CD4-positive, alpha-beta memory T cell (primary cell): ENCODE results near the gene NKX6-2. TPM values are rescaled to one million over a fixed set of nuclear protein-coding genes. Genes with fewer than 3 reads are reported as not detected.
A peak's percentile ranks its signal among the peaks of the same experiment; 100 is the strongest.
"Not testable (repeated sequence)": the region's sequence is repeated elsewhere in the genome, so short reads cannot be mapped to it uniquely, and the experiment has no call there.

ENCODE experiments used
- CTCF ChIA-PET: fragments of 350-600 bp; sonication (Branson Sonifier 250); formaldehyde crosslinking; loops from one replicate; lab custom pipeline; 2021; ENCODE audit warnings: inconsistent platforms; ENCODE audit not compliant: partially characterized antibody; lab: Charles Lee
- POLR2A ChIA-PET: fragments of 350-600 bp; sonication (Branson Sonifier 250); formaldehyde crosslinking; loops from one replicate; lab custom pipeline; 2021; ENCODE audit not compliant: partially characterized antibody; lab: Charles Lee
- DNase-seq, 5 donors: peaks; one replicate each; pipeline versions ENCODE4 v3.0.0 to v3.0.0-alpha.2; 2020 to 2022; ENCODE audit warnings: mixed read lengths in 1 of 5
- H3K27ac ChIP-seq: one replicate; pipeline ENCODE4 v1.7.0; 2013; ENCODE audit warnings: low read depth, low read length
- H3K27me3 ChIP-seq: 2 replicates; pipeline ENCODE4 v1.7.0; 2013; ENCODE audit warnings: mild to moderate bottlenecking, low read length, moderate library complexity; ENCODE audit not compliant: insufficient read depth
- H3K36me3 ChIP-seq: 2 replicates; pipeline ENCODE4 v1.7.0; 2013; ENCODE audit warnings: mild to moderate bottlenecking, low read length, moderate library complexity; ENCODE audit not compliant: insufficient read depth
- H3K4me1 ChIP-seq: 2 replicates; pipeline ENCODE4 v1.7.0; 2013; ENCODE audit warnings: mild to moderate bottlenecking, low read length, moderate library complexity; ENCODE audit not compliant: insufficient read depth
- H3K4me3 ChIP-seq, 2 donors: one replicate each; pipeline ENCODE4 v1.7.0; 2013; ENCODE audit warnings: low read length in 2 of 2, mild to moderate bottlenecking in 1 of 2
- H3K9me3 ChIP-seq, 2 donors: one replicate each; pipeline ENCODE4 v1.7.0; 2013; ENCODE audit warnings: low read length in 2 of 2, control low read depth in 1 of 2; ENCODE audit not compliant: control insufficient read depth in 1 of 2
- H3K27ac Mint-ChIP-seq, 7 donors: one replicate each; pipeline ENCODE4 v1.8.0; 2020 to 2021; ENCODE audit warnings: mixed read lengths in 7 of 7, mild to moderate bottlenecking in 6 of 7, inconsistent platforms in 3 of 7, moderate library complexity in 3 of 7
- H3K27me3 Mint-ChIP-seq, 2 donors: one replicate each; pipeline ENCODE4 v1.8.0; 2020 to 2021; ENCODE audit warnings: mixed read lengths in 2 of 2
- H3K36me3 Mint-ChIP-seq, 2 donors: one replicate each; pipeline ENCODE4 v1.8.0; 2020 to 2021; ENCODE audit warnings: mixed read lengths in 2 of 2, inconsistent platforms in 1 of 2, mild to moderate bottlenecking in 1 of 2
- H3K4me1 Mint-ChIP-seq, 4 donors: one replicate each; pipeline ENCODE4 v1.8.0; 2020 to 2021; ENCODE audit warnings: mixed read lengths in 4 of 4, mild to moderate bottlenecking in 1 of 4
- H3K4me3 Mint-ChIP-seq, 8 donors: one replicate each; pipeline ENCODE4 v1.8.0; 2020 to 2021; ENCODE audit warnings: mixed read lengths in 8 of 8, mild to moderate bottlenecking in 7 of 8, moderate library complexity in 6 of 8, inconsistent platforms in 3 of 8
- H3K9me3 Mint-ChIP-seq, 8 donors: one replicate each; pipeline ENCODE4 v1.8.0; 2020 to 2021; ENCODE audit warnings: mixed read lengths in 8 of 8, mild to moderate bottlenecking in 5 of 8, inconsistent platforms in 3 of 8, moderate library complexity in 1 of 8
- intact Hi-C: fragments of 100-400 bp; cut with micrococcal nuclease; formaldehyde crosslinking; loops from one replicate; pipeline ENCODE4 v1.15.1; 2023
- polyA plus RNA-seq, 2 donors: library from polyadenylated mRNA; unstranded; fragments of 300-500 nt; fragmentation: Illumina TruSeq; gene quantifications; one replicate each; pipeline ENCODE4 v1.2.3, GENCODE V29; 2021
- total RNA-seq, 2 experiments: library from RNA; stranded (reverse); gene quantifications; one replicate each; pipeline ENCODE4 v1.2.3, GENCODE V29; 2021

The NKX6-2 gene
- total and polyA plus RNA-seq, 4 experiments from 2014 or later, result 0.65 TPM; not detected in 3

DNA sequence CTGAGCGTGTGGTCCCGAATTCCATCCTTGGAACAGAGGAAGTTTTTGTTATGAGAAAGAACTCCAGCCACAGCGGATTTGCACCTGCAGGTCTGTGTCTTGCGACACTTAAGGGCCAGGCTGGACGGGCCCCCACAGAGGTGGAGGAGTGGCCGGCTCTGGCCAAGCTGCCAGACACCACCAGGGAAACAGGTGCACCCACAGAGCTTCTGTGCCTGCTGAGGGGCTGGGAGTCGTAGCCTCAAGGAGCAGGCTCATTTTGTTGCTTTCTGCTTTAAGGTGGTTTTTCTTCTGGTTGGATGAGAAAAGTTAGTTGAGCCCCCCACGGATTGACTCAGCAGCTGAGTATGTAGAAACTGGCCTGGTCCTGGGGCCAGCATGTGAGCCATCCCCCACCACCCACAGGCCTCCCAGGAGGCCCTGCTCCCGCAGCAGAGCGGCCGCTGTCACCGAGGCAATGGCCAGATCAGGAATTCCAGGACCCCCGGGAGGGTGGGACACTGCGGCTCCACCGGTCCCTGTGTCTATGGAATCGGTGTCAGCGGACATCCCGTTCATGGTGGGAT lies 41.9 kb downstream of the NKX6-2 start:
- CTCF ChIA-PET, result no interaction called here
- Mint-ChIP-seq H3K4me3 (no peak overlapping the region), H3K9me3 (no peaks in the 10 kb centered on the region), H3K4me1 (peaks cover 0 to 4% (median 0%) of the 10 kb centered on the region in 4 donors), H3K36me3 (peaks cover 4 to 10% of the 10 kb centered on the region in 2 donors), H3K27ac (no peak overlapping the region), H3K27me3 (no peaks in the 10 kb centered on the region)
- no peak overlapping the region for H3K27ac ChIP-seq
- H3K4me1 ChIP-seq, result no peaks in the 10 kb centered on the region
- no peak for DNase-seq
- POLR2A ChIA-PET, result no interaction called here
- intact Hi-C loops, result no loop called here
- no peaks in the 10 kb centered on the region for H3K36me3 ChIP-seq
- no peaks in the 10 kb centered on the region for H3K9me3 ChIP-seq
- H3K4me3 ChIP-seq, result no peak overlapping the region
- H3K27me3 ChIP-seq, result no peaks in the 10 kb centered on the region

DNA sequence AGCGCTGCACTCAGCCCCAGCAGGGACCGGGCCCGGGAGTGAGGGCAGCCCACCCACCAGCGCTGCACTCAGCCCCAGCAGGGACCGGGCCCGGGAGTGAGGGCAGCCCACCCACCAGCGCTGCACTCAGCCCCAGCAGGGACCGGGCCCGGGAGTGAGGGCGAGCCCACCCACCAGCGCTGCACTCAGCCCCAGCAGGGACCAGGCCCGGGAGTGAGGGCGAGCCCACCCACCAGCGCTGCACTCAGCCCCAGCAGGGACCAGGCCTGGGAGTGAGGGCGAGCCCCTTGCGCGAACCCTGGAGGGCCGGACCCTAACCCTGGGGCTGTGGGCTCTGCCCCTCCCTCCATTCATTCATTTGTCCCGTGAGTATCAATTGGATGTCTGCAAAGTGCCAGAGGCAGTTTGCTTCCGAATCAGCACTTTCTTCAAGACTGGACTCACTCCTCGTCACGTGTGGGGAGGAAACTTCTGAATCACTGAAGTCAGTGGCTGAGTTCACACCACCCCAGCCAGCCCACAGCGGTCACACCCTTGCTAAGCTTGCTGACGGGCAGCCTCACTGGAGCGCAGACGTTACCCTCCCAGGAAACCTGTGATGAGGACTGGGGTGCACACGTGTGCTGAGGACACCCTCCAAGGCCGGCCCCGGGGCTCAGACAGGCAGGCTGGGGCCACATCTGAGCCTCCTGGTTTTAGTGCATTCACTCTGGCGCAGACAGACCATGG lies 42.6 kb downstream of the NKX6-2 start:
- H3K36me3 Mint-ChIP-seq, H3K4me3 Mint-ChIP-seq, POLR2A ChIA-PET, H3K4me1 Mint-ChIP-seq, H3K4me3 ChIP-seq, intact Hi-C loops, CTCF ChIA-PET, H3K9me3 Mint-ChIP-seq, H3K27ac ChIP-seq, H3K36me3 ChIP-seq, H3K27ac Mint-ChIP-seq, H3K27me3 ChIP-seq, DNase-seq, H3K4me1 ChIP-seq, H3K9me3 ChIP-seq, H3K27me3 Mint-ChIP-seq: not testable (repeated sequence)

DNA sequence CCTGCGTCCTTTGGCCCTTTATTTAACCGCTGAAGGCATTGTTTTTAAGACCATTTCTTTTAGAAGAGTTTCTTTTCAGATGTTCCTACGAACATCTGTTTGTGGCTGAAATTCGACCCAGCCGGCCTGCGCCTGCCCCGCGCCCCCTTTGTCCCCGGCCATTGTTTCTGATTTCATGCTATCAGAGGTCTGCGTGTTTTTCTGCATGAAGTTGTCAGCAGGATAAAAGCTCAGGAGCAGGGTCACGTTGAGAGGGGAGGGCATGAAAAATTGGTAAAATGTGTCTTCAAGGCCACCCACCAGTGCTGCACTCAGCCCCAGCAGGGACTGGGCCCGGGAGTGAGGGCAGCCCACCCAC lies 43.1 kb downstream of the NKX6-2 start:
- H3K4me1 ChIP-seq, result no peaks in the 10 kb centered on the region
- Mint-ChIP-seq H3K36me3 (peaks cover 0 to 7% of the 10 kb centered on the region in 2 donors), H3K4me3 (no peak overlapping the region), H3K27me3 (no peaks in the 10 kb centered on the region), H3K4me1 (peaks cover 0 to 4% (median 0%) of the 10 kb centered on the region in 4 donors), H3K27ac (no peak overlapping the region), H3K9me3 (no peaks in the 10 kb centered on the region)
- intact Hi-C loops, result no loop called here
- H3K9me3 ChIP-seq, result no peaks in the 10 kb centered on the region
- H3K27ac ChIP-seq, result no peak overlapping the region
- ChIA-PET CTCF (no interaction called here), POLR2A (no interaction called here)
- no peak overlapping the region for H3K4me3 ChIP-seq
- DNase-seq, result no peak
- no peaks in the 10 kb centered on the region for H3K36me3 ChIP-seq
- H3K27me3 ChIP-seq, result no peaks in the 10 kb centered on the region

DNA sequence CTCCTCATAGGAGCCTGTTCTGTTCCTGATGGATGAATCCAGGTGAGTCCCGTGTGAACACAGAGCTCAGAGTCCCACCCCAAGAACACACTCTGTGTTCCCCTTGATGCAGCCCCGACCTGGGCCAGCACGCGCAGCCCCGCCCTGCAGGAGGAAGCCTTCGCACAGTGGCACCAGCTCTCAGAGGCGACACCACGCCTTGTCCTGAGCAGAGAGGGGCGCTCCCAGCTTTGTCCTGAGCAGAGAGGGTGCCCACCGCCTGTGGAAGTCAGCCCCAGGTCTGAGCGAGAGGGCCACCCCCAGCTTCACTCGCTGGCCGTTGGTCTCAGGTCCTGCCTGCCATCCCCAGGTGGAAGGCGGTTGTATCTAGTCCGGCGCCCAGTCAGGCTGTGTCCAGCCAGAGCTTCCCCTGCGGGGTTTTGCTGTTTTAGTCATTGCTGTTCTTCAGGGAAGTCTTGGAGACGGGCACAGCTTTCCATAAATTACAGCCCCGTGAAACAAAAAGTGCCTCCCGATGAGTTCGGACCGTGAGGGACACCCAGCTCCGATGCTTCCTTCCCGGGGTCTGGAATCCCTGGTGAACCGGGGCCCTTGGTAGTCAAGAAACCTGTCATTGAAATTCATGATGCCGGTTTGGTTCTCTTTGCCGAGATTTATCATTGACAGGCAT lies 43.6 kb downstream of the NKX6-2 start:
- intact Hi-C loops, result no loop called here
- POLR2A ChIA-PET, result no interaction called here
- CTCF ChIA-PET, result no interaction called here
- Mint-ChIP-seq H3K4me3 (no peak overlapping the region), H3K27ac (no peak overlapping the region), H3K27me3 (no peaks in the 10 kb centered on the region), H3K36me3 (peaks cover 0 to 7% of the 10 kb centered on the region in 2 donors), H3K4me1 (peaks cover 0 to 4% (median 0%) of the 10 kb centered on the region in 4 donors), H3K9me3 (no peaks in the 10 kb centered on the region)
- no peak overlapping the region for H3K27ac ChIP-seq
- H3K9me3 ChIP-seq, result no peaks in the 10 kb centered on the region
- no peaks in the 10 kb centered on the region for H3K27me3 ChIP-seq
- H3K4me1 ChIP-seq, result no peaks in the 10 kb centered on the region
- H3K36me3 ChIP-seq, result no peaks in the 10 kb centered on the region
- H3K4me3 ChIP-seq, result no peak overlapping the region
- no peak for DNase-seq

DNA sequence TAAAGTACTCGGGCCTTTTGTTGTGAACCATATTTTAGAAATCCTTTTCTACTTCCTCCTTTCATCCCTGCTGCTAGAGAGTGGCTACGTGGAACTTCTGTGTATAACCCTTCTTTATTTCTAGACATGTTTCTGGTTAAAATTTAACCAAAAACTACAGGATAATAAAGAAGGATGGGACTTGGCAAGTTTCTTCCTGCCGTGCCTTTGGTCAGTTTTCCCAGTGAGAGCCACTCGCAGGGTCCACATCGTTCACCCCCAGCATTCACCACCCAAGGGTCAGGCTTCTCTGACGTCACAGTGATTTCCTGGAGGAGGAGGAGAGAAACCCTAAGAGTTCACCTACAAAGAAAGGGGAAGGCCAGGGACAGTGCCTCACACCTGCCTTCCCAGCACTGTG lies 45.4 kb downstream of the NKX6-2 start:
- intact Hi-C loops, result no loop called here
- Histone ChIP-seq H3K27ac (no peak overlapping the region), H3K9me3 (no peaks in the 10 kb centered on the region), H3K4me1 (no peaks in the 10 kb centered on the region), H3K27me3 (no peaks in the 10 kb centered on the region), H3K36me3 (no peaks in the 10 kb centered on the region), H3K4me3 (no peak overlapping the region)
- peaks cover 0 to 7% of the 10 kb centered on the region in 2 donors for H3K36me3 Mint-ChIP-seq
- ChIA-PET POLR2A (no interaction called here), CTCF (no interaction called here)
- no peak for DNase-seq
- H3K9me3 Mint-ChIP-seq, result no peaks in the 10 kb centered on the region
- no peak overlapping the region for H3K4me3 Mint-ChIP-seq
- H3K4me1 Mint-ChIP-seq, result peaks cover 0 to 4% (median 0%) of the 10 kb centered on the region in 4 donors
- peak overlapping the region in 1 of 7 donors; percentile 41 for H3K27ac Mint-ChIP-seq
- H3K27me3 Mint-ChIP-seq, result no peaks in the 10 kb centered on the region

DNA sequence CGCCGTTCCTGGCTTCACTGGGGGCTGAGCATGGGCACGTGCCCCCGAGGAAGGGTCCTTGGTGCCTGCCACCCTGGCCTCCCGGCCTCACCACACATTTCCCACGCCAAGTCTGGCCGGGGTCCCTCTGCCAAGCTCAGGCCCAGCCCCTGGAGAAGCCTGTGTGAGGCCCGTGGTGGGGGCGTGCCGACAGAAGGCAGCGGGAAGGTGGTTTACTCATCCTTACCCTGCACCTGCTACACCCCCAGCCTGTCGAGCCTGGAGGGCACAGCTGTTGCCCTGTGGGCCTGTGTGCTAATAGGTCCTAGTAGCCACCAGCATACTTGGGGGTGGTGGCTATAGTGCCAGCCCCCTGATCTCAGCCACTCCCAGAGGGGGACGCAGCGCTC lies 46.7 kb downstream of the NKX6-2 start:
- Histone ChIP-seq H3K4me1 (no peaks in the 10 kb centered on the region), H3K9me3 (no peaks in the 10 kb centered on the region), H3K36me3 (no peaks in the 10 kb centered on the region), H3K27me3 (no peaks in the 10 kb centered on the region), H3K4me3 (no peak overlapping the region), H3K27ac (no peak overlapping the region)
- intact Hi-C loops, result no loop called here
- CTCF ChIA-PET, result no interaction called here
- peaks cover 0 to 2% (median 0%) of the 10 kb centered on the region in 4 donors for H3K4me1 Mint-ChIP-seq
- no peaks in the 10 kb centered on the region for H3K27me3 Mint-ChIP-seq
- POLR2A ChIA-PET, result no interaction called here
- H3K27ac Mint-ChIP-seq, result no peak overlapping the region
- no peak overlapping the region for H3K4me3 Mint-ChIP-seq
- H3K9me3 Mint-ChIP-seq, result no peaks in the 10 kb centered on the region
- no peak for DNase-seq
- H3K36me3 Mint-ChIP-seq, result peaks cover 0 to 5% of the 10 kb centered on the region in 2 donors

DNA sequence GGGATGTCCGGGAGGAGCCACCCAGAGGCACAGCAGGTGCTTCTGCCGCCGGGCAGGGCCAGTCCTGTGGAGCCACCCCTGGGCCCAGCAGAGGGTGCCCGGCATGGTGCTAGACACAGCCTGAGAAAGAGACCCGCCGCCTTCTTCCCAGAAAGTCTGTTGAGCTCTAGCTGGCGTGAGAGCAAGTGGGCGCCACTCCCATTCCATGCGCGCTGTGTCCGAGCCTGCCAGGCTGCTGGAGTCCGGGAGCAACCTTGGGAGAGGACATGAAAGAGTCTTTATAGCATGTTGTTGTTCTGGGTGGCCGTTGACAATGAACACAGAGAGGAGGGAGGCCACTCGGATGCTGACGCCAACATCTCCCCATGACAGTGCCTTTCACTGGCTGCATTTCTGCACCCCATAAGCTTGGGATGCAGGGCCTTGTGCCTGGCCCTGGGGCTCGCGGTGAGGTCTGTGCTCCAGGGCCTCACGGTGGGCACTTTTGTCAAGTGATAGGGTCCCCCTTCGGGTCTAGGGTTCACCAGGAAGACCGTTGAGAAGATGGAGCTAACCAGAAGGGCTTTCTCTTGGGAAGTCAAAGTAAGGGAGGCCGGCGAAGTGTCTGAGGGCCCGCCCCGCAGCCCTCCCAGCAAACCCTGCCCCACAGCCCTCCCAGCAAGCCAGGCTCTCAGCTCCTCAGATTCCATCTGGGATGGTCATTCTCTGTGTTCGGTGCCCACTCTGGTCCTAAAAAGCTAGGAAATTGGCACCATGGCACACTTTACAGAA lies 47.3 kb downstream of the NKX6-2 start:
- H3K27ac ChIP-seq, result no peak overlapping the region
- no peaks in the 10 kb centered on the region for H3K36me3 ChIP-seq
- Mint-ChIP-seq H3K4me1 (peaks cover 0 to 2% (median 0%) of the 10 kb centered on the region in 4 donors), H3K36me3 (peaks cover 0 to 5% of the 10 kb centered on the region in 2 donors), H3K27ac (no peak overlapping the region), H3K27me3 (no peaks in the 10 kb centered on the region), H3K9me3 (no peaks in the 10 kb centered on the region), H3K4me3 (no peak overlapping the region)
- no peak for DNase-seq
- ChIA-PET CTCF (no interaction called here), POLR2A (no interaction called here)
- intact Hi-C loops, result no loop called here
- no peaks in the 10 kb centered on the region for H3K9me3 ChIP-seq
- H3K4me3 ChIP-seq, result no peak overlapping the region
- H3K4me1 ChIP-seq, result no peaks in the 10 kb centered on the region
- H3K27me3 ChIP-seq, result no peaks in the 10 kb centered on the region
